Jurkat, Clone E6-1 (cell line): ENCODE data around the gene CNTNAP2.
"Not testable (repeated sequence)": the region's sequence is repeated elsewhere in the genome, so short reads cannot be mapped to it uniquely, and the experiment has no call there.

ENCODE experiments used
- DNase-seq: peaks from one replicate; pipeline ENCODE4 v3.0.0-alpha.2; 2011; ENCODE audit warnings: low read depth, low spot score
- H3K4me3 ChIP-seq: 2 replicates; pipeline ENCODE4 v1.5.1; 2011; ENCODE audit warnings: mild to moderate bottlenecking, low read length, control low read depth, moderate library complexity

CNTNAP2 gene

GRCh38 chr7:147650991-147651390, 1534.4 kb downstream of the CNTNAP2 start:
- no peak overlapping the region for H3K4me3 ChIP-seq

GRCh38 chr7:147651601-147652000, 1535.0 kb downstream of the CNTNAP2 start:
- DNase-seq = no peak
- no peak overlapping the region for H3K4me3 ChIP-seq

More at GRCh38 chr7:147650991-147651390, 1534.4 kb downstream of the CNTNAP2 start:
- DNase-seq = no peak

GRCh38 chr7:147653456-147653855, 1536.9 kb downstream of the CNTNAP2 start:
- H3K4me3 ChIP-seq = no peak overlapping the region
- no peak for DNase-seq

- DNase-seq = no peak
- H3K4me3 ChIP-seq = no peak overlapping the region
Measured at GRCh38 chr7:147658392-147658967, 1541.9 kb downstream of the CNTNAP2 start.

DNA sequence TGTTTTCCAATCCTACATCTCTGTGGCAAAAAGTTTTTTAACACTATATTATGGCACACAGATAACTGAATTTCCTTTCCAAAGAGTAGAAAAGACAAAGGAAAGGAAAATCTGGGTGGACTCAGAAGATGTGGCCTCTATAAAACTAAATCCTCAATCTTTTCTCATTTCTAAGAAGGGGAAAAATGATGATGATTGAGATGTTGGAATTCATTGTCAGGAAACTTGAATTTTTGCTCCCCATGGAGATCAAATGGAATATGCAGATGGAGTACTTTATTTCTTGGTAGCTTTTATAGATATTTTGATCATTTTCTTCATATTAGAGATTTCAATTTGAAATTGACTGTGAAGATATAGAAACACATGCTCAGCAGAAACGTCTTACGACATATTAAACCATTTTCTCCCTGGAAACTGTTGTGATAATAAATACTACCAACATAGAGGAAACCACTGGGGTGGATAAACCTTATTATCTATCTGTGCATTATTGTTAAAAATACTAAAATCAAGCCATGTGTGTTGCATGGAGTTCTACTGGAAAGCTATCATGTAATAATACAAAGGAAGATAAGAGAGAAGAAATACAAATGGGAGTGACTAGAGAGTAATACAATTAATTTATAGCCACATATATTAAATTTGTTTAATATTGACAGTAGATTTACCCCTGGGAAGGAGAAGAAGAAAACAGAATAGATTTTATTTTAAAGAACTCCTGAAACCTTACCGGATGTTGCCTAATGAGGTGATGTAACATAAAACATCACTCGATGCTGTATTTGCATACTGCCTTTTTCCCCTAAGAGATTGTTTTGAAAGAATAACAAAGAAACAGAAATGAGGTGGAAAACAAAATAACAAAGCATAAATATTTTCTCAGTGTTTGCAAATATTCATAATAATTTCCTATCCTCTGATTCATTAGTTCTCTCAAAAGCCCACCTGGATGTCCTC, 1542.7 kb downstream of the CNTNAP2 start:
- no peak for DNase-seq
- H3K4me3 ChIP-seq = no peak overlapping the region

DNA sequence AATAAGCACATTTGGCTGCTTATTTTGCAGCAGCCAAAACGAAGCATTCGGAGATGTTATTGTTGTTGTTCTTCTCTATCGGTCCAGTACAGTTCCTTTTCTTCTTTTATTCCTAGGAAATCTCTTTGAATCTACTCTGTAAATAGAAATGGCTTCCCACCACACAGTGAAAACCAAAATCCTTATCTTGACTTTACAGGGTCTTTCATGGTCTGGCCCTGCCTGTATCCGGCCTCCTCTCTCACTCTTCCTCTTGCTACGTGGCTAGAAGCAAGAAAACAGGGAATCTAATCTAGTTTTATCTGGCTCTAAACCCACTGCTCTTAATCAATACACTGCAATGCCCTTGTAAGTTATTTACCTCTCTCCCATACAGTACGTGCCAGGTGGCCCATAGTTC, 1547.9 kb downstream of the CNTNAP2 start:
- no peak overlapping the region for H3K4me3 ChIP-seq
- no peak for DNase-seq

DNA sequence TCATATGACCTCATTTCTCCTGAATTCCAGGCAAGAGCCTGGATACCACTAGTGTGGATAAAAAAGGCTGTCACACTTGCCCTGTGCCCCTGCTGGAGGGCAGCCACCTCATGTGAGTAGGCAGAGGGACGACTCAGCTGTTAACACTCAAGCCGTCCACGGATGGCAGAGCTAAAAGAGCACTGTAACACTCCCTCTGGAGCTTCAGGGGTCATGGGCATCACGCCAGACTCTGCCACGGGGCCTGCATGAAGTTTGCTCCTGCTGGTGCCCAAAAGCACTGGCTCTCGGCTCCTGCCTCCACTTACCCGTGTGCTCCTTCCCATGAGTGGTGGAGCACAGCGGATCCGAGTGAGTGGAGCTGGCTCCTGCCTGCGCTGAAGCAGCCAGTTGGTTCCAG, 1554.2 kb downstream of the CNTNAP2 start:
- no peak for DNase-seq
- H3K4me3 ChIP-seq = no peak overlapping the region

- DNase-seq = no peak
- no peak overlapping the region for H3K4me3 ChIP-seq
Measured at GRCh38 chr7:147674705-147675104, 1558.1 kb downstream of the CNTNAP2 start.

- DNase-seq = no peak
- no peak overlapping the region for H3K4me3 ChIP-seq
Measured at GRCh38 chr7:147678943-147679342, 1562.3 kb downstream of the CNTNAP2 start.

DNA sequence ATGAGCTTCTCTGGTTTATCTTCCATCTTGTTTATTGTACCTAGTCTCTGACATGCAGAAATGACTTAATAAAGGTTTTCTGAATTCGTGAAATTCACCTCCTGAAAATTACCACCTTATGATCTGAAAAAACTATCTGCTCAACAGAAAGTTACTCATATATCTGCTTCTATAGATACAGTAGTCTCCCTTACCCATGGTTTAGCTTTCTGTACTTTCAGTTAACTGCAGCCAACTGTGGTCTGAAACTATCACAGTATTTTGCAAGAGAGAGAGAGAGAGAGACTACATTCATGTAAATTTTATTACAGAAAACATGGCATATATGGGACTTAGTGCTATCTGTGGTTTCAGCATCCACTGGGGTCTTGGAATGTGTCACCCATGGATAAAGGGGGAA, 1564.9 kb downstream of the CNTNAP2 start:
- no peak overlapping the region for H3K4me3 ChIP-seq
- no peak for DNase-seq

- H3K4me3 ChIP-seq = no peak overlapping the region
- no peak for DNase-seq
Measured at GRCh38 chr7:147700702-147701101, 1584.1 kb downstream of the CNTNAP2 start.

- DNase-seq = no peak
- H3K4me3 ChIP-seq = no peak overlapping the region
Measured at GRCh38 chr7:147707926-147708325, 1591.3 kb downstream of the CNTNAP2 start.

- no peak overlapping the region for H3K4me3 ChIP-seq
- DNase-seq = no peak
Measured at GRCh38 chr7:147708871-147709270, 1592.3 kb downstream of the CNTNAP2 start.

GRCh38 chr7:147711447-147711846, 1594.8 kb downstream of the CNTNAP2 start:
- DNase-seq = no peak
- H3K4me3 ChIP-seq = no peak overlapping the region

DNA sequence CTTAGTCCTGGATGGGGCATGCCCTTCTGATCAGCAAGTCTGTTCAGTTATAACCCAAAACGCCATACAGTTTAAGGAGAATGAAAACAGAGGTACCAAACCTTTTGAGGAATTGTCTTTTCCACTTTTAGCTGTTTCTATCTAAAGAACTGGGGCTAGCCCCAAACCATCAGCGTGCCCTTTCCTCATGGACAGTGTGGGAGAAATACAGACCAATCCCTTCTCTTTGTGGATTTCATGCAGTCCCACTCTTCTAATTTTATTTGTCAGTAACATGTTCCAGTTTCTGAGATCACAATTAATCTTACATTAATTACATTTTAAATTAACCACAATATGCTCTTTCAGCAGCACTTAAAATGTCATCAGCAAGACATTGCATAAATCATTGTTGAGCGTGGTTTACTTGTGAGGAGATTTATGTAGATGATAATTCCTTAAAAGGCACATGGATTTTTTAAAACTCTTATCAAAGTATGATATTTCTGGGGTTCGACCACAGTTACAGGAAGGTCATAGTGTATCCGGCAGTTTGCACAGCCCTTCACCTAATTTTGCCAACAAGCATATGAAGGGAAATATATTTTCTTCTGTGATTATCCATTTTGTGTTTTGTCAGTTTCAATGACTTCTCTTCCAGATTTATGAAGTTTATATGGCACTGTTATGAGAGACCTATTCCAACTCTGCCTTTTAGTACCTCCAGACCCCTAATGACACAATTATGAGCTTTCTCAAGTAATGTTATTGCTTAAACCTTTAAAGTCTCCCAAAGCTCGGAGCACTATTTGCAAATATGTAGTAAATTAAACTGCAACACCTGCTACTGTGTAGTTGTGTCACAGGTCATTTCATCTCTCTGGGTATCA, 1605.6 kb downstream of the CNTNAP2 start:
- H3K4me3 ChIP-seq = no peak overlapping the region
- DNase-seq = no peak

DNA sequence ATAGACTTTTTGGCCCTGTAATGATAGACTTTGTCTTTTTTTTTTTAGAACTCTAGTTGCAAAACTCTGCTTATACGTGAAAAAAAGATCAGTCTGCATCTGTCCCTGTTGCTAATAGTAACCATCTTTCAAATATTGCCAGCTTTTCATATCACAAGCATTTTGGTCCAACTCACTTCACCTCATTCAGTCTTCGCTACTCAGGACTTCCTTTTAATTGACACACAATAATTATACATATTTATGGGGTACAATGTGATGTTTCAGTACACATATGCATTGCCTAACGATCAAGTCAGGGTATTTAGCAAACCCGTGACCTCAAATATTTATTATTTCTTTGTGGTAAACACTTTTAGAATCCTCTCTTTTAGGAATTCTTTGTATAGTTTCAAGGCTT, 1606.9 kb downstream of the CNTNAP2 start:
- DNase-seq = no peak
- no peak overlapping the region for H3K4me3 ChIP-seq

DNA sequence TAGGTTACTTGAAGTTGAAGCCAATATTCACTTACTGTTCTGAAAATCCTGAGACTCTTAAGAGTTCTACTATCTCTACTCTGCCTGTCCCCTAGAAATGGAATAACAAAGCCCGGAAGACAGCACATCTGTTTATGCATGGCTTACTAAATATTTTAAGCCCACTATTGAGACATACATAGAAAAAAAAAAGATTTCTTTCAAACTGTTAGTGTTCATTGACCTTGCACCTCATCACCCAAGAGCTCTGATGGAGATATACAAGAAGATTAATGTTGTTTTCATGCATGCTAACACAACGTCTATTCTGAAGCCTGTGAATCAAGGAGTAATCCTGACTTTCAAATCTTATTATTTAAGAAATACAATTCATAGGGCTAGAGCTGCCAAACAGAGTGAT, 1614.7 kb downstream of the CNTNAP2 start:
- DNase-seq = no peak
- H3K4me3 ChIP-seq = no peak overlapping the region

DNA sequence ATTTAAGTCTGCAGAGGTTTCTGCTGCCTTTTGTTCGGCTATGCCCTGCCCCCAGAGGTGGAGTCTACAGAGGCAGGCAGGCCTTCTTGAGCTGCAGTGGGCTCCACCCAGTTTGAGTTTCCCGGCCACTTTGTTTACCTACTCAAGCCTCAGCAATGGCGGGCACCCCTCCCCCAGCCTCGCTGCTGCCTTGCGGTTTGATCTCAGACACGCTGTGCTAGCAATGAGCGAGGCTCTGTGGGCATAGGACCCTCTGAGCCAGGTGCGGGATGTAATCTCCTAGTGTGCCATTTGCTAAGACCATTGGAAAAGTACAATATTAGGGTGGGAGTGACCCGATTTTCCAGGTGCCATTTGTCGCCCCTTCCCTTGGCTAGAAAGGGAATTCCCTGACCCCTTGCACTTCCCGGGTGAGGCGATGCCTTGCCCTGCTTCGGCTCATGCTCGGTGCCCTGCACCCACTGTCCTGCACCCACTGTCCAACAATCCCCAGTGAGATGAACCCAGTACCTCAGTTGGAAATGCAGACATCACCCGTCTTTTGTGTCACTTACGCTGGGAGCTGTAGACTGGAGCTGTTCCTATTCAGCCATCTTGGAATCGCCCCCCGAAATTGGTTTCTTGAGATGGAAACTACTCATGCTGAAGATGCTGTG, 1621.1 kb downstream of the CNTNAP2 start:
- not testable (repeated sequence) for DNase-seq, H3K4me3 ChIP-seq

- no peak overlapping the region for H3K4me3 ChIP-seq
- DNase-seq = no peak
Measured at GRCh38 chr7:147742301-147742700, 1625.7 kb downstream of the CNTNAP2 start.
